Left hindlimb (tissue), 1 donor: Measurements from ENCODE around the gene RNF111.
"Not testable (repeated sequence)": the region's sequence is repeated elsewhere in the genome, so short reads cannot be mapped to it uniquely, and the experiment has no call there.

ENCODE experiments used
- DNase-seq: peaks from one replicate; pipeline ENCODE4 v3.0.0-alpha.2; 2018

Gene RNF111

GRCh38 chr15:59063042-59063441 lies 75.6 kb downstream of the RNF111 start:
- DNase-seq = no peak

GRCh38 chr15:59069430-59069829 lies 82.0 kb downstream of the RNF111 start:
- DNase-seq = no peak

- DNase-seq = no peak
Observed at GRCh38 chr15:59074607-59075006, 87.1 kb downstream of the RNF111 start.

GRCh38 chr15:59087731-59088130 lies 100.3 kb downstream of the RNF111 start:
- DNase-seq = no peak

GRCh38 chr15:59094077-59094476 lies 106.6 kb downstream of the RNF111 start:
- DNase-seq = no peak

GRCh38 chr15:59096429-59096828 lies 109.0 kb downstream of the RNF111 start:
- no peak for DNase-seq

- no peak for DNase-seq
Observed at GRCh38 chr15:59099162-59099685, 111.8 kb downstream of the RNF111 start.

- no peak for DNase-seq
Observed at GRCh38 chr15:59104602-59104911, 117.1 kb downstream of the RNF111 start.

GRCh38 chr15:59104912-59105732 lies 117.7 kb downstream of the RNF111 start, which contains the start of gene CCNB2:
CCNB2 (plus strand) TSS chr15:59105146; CDS start chr15:59105269, 123 bp downstream.
- peak; percentile 92 for DNase-seq

- no peak for DNase-seq
Observed at GRCh38 chr15:59105854-59106253, 118.4 kb downstream of the RNF111 start.

GRCh38 chr15:59111251-59111650 lies 123.8 kb downstream of the RNF111 start:
- no peak for DNase-seq

- no peak for DNase-seq
Observed at GRCh38 chr15:59115047-59115446, 127.6 kb downstream of the RNF111 start.

- no peak for DNase-seq
Observed at GRCh38 chr15:59116141-59116540, 128.7 kb downstream of the RNF111 start.

- DNase-seq = no peak
Observed at GRCh38 chr15:59116771-59117170, 129.3 kb downstream of the RNF111 start.

GRCh38 chr15:59119625-59120024 lies 132.2 kb downstream of the RNF111 start:
- no peak for DNase-seq

- DNase-seq = no peak
Observed at GRCh38 chr15:59120937-59121336, 133.5 kb downstream of the RNF111 start.

- no peak for DNase-seq
Observed at GRCh38 chr15:59124261-59124660, 136.8 kb downstream of the RNF111 start.

GRCh38 chr15:59125683-59126082 lies 138.2 kb downstream of the RNF111 start:
- not testable (repeated sequence) for DNase-seq

GRCh38 chr15:59127255-59127654 lies 139.8 kb downstream of the RNF111 start:
- not testable (repeated sequence) for DNase-seq

GRCh38 chr15:59131456-59131855 lies 144.0 kb downstream of the RNF111 start:
- no peak for DNase-seq

GRCh38 chr15:59131969-59132562 lies 144.6 kb downstream of the RNF111 start:
- DNase-seq = peak; percentile 51

- DNase-seq = no peak
Observed at GRCh38 chr15:59133929-59134427, 146.5 kb downstream of the RNF111 start.

- DNase-seq = no peak
Observed at GRCh38 chr15:59137566-59137965, 150.1 kb downstream of the RNF111 start.

GRCh38 chr15:59138243-59138642 lies 150.8 kb downstream of the RNF111 start:
- DNase-seq = no peak
